ENCODE measurements around the gene SCNN1B. TPM values are rescaled to one million over a fixed set of nuclear protein-coding genes. Genes with fewer than 3 reads are reported as not detected.

SCNN1B gene
- total RNA-seq, 2 donors from 2014 or later = 0.16 to 0.26 TPM

DNA sequence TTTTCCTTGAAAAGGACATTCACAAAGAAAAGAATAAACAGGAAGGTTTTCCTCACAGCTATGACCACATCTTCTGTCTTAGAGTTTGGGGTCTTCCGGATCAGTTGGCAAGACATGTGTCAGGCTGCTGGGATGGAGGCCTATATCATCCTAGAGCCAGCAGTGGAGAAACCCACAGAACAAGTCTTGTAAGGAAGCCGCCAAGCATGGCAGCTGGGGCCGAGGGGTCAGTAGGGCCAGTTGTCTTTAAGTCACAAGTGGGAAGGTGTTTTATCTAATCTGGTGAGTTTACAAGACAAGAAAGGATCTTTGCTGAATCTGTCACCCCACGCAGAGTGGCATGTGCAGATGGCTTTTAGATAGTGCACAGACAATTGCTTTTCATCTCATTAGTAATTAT is 25.7 kb downstream of the SCNN1B start:
- H3K36me3 ChIP-seq = no peaks in the 10 kb centered on the region
- H3K4me1 ChIP-seq = peaks cover 0 to 6% of the 10 kb centered on the region in 2 donors
- no peaks in the 10 kb centered on the region for H3K9me3 ChIP-seq
- DNase-seq (ENCODE audit: low spot score) = no peak
- no peak for TF ChIP-seq CTCF (IDR thresholded peaks at IDR 0.05)
- no peak overlapping the region for H3K4me3 ChIP-seq
- H3K27me3 ChIP-seq = no peaks in the 10 kb centered on the region
- H3K27ac ChIP-seq = no peak overlapping the region

GRCh38 chr16:23330161-23330560 is 28.1 kb downstream of the SCNN1B start:
- Histone ChIP-seq H3K4me1 (no peaks in the 10 kb centered on the region), H3K27me3 (no peaks in the 10 kb centered on the region), H3K36me3 (no peaks in the 10 kb centered on the region), H3K27ac (no peak overlapping the region), H3K4me3 (no peak overlapping the region), H3K9me3 (no peaks in the 10 kb centered on the region)
- no peak for TF ChIP-seq CTCF (IDR thresholded peaks at IDR 0.05)
- no peak for DNase-seq (ENCODE audit: low spot score)

DNA sequence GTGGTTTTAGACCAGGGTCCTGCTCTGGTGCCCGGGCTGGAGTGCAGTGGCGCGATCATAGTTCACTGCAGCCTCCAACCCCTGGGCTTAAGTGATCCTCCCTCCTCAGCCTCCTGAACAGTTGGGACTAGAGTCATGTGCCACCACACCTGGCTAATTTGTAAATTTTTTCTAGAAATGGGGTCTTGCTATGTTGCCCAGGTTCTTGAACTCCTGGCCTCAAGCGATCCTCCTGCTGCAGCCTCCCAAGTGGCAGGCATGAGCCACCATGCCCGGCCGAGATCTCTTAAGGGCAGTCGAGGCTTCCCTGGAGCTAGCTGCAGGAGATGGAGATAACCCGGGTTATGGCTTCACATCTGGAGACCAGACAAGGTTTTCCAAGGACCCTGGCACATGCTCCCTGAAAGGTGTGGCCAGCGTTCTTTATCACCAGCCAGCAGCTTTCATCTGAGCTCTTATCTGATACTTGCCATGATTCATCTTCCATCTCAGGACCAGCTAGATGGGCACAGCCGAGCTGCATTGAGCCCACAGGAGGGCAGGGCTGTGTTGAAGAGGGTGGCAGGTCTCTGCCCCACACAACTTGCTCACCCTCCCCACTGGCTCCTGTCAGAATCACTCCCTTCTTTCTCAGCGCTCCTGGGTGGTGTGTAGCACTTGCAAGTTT is 28.6 kb downstream of the SCNN1B start:
- no peaks in the 10 kb centered on the region for H3K9me3 ChIP-seq
- TF ChIP-seq CTCF (IDR thresholded peaks at IDR 0.05) = no peak
- DNase-seq (ENCODE audit: low spot score) = no peak
- no peaks in the 10 kb centered on the region for H3K4me1 ChIP-seq
- no peaks in the 10 kb centered on the region for H3K36me3 ChIP-seq
- H3K27me3 ChIP-seq = no peaks in the 10 kb centered on the region
- H3K27ac ChIP-seq = no peak overlapping the region
- H3K4me3 ChIP-seq = no peak overlapping the region

GRCh38 chr16:23333034-23333579 is 31.0 kb downstream of the SCNN1B start:
- H3K27ac ChIP-seq = no peak overlapping the region
- no peak overlapping the region for H3K4me3 ChIP-seq
- no peak for DNase-seq (ENCODE audit: low spot score)
- H3K4me1 ChIP-seq = no peaks in the 10 kb centered on the region
- peaks cover 0 to 4% of the 10 kb centered on the region in 2 donors for H3K9me3 ChIP-seq
- TF ChIP-seq CTCF (IDR thresholded peaks at IDR 0.05) = no peak
- no peaks in the 10 kb centered on the region for H3K36me3 ChIP-seq
- H3K27me3 ChIP-seq = no peaks in the 10 kb centered on the region

- H3K27me3 ChIP-seq = no peaks in the 10 kb centered on the region
- no peak for DNase-seq (ENCODE audit: low spot score)
- no peak overlapping the region for H3K27ac ChIP-seq
- H3K4me3 ChIP-seq = no peak overlapping the region
- H3K9me3 ChIP-seq = peaks cover 0 to 8% of the 10 kb centered on the region in 2 donors
- H3K36me3 ChIP-seq = no peaks in the 10 kb centered on the region
- no peak for TF ChIP-seq CTCF (IDR thresholded peaks at IDR 0.05)
- no peaks in the 10 kb centered on the region for H3K4me1 ChIP-seq
Measured at GRCh38 chr16:23333831-23334456, 31.8 kb downstream of the SCNN1B start.

Data from right atrium auricular region (tissue), 2 donors.